Measurements from ENCODE around the gene OR4D10.
A peak's percentile ranks its signal among the peaks of the same experiment; 100 is the strongest.
"Not testable (repeated sequence)": the region's sequence is repeated elsewhere in the genome, so short reads cannot be mapped to it uniquely, and the experiment has no call there.

Gene OR4D10

GRCh38 chr11:59503276-59503675, 30.2 kb downstream of the OR4D10 start, which contains the start of gene OR4D11:
Gene OR4D11 (plus strand): TSS chr11:59503576. CDS start chr11:59503576, 0 bp downstream.
- in situ Hi-C loops (cut with HindIII; ENCODE audit: low pct_ligation_motif_present, low sequenced_read_pairs) = no loop called here
- no peaks in the 10 kb centered on the region for H3K36me3 ChIP-seq (replicated peaks)
- no peaks in the 10 kb centered on the region for H3K27me3 ChIP-seq (replicated peaks)
- no peak within 1 kb of the TSS for H3K4me3 ChIP-seq (ENCODE audit: low read depth, low read length)
- H3K27ac ChIP-seq = no peak within 1 kb of the TSS
- DNase-seq = no peak
- no peak for TF ChIP-seq CTCF (IDR thresholded peaks at IDR 0.05; ENCODE audit: low read depth, low read length, missing control alignments)

- Histone ChIP-seq H3K4me3 (ENCODE audit: low read depth, low read length) (no peak within 1 kb of the TSS), H3K36me3 (replicated peaks) (no peaks in the 10 kb centered on the region), H3K27me3 (replicated peaks) (no peaks in the 10 kb centered on the region), H3K27ac (no peak within 1 kb of the TSS)
- in situ Hi-C loops (cut with HindIII; ENCODE audit: low pct_ligation_motif_present, low sequenced_read_pairs) = no loop called here
- TF ChIP-seq CTCF (IDR thresholded peaks at IDR 0.05; ENCODE audit: low read depth, low read length, missing control alignments) = no peak
- DNase-seq = no peak
These were observed 38.0 kb downstream of the OR4D10 start, which contains the start of gene OR4D9 for GRCh38 chr11:59510941-59511589. Gene OR4D9 (plus strand): TSS chr11:59511539. CDS start chr11:59514913, 3,374 bp downstream.

GRCh38 chr11:59511675-59512074, 38.6 kb downstream of the OR4D10 start:
- DNase-seq = no peak
- H3K4me3 ChIP-seq (ENCODE audit: low read depth, low read length) = no peak overlapping the region
- H3K36me3 ChIP-seq (replicated peaks) = no peaks in the 10 kb centered on the region
- TF ChIP-seq CTCF (IDR thresholded peaks at IDR 0.05; ENCODE audit: low read depth, low read length, missing control alignments) = no peak
- in situ Hi-C loops (cut with HindIII; ENCODE audit: low pct_ligation_motif_present, low sequenced_read_pairs) = no loop called here
- H3K27ac ChIP-seq = no peak overlapping the region
- H3K27me3 ChIP-seq (replicated peaks) = no peaks in the 10 kb centered on the region

GRCh38 chr11:59520139-59520538, 47.0 kb downstream of the OR4D10 start:
- in situ Hi-C loops (cut with HindIII; ENCODE audit: low pct_ligation_motif_present, low sequenced_read_pairs); H3K36me3 ChIP-seq (replicated peaks); H3K4me3 ChIP-seq (ENCODE audit: low read depth, low read length); H3K27ac ChIP-seq; H3K27me3 ChIP-seq (replicated peaks); DNase-seq: not testable (repeated sequence)

- in situ Hi-C loops (cut with HindIII; ENCODE audit: low pct_ligation_motif_present, low sequenced_read_pairs) = no loop called here
- no peaks in the 10 kb centered on the region for H3K36me3 ChIP-seq (replicated peaks)
- no peak overlapping the region for H3K27ac ChIP-seq
- TF ChIP-seq CTCF (IDR thresholded peaks at IDR 0.05; ENCODE audit: low read depth, low read length, missing control alignments) = no peak
- no peak overlapping the region for H3K4me3 ChIP-seq (ENCODE audit: low read depth, low read length)
- DNase-seq = no peak
- H3K27me3 ChIP-seq (replicated peaks) = no peaks in the 10 kb centered on the region
These were observed 47.6 kb downstream of the OR4D10 start for GRCh38 chr11:59520741-59521140.

GRCh38 chr11:59523541-59523940, 50.4 kb downstream of the OR4D10 start:
- in situ Hi-C loops (cut with HindIII; ENCODE audit: low pct_ligation_motif_present, low sequenced_read_pairs) = no loop called here
- no peak overlapping the region for H3K27ac ChIP-seq
- H3K4me3 ChIP-seq (ENCODE audit: low read depth, low read length) = no peak overlapping the region
- H3K27me3 ChIP-seq (replicated peaks) = no peaks in the 10 kb centered on the region
- DNase-seq = no peak
- TF ChIP-seq CTCF (IDR thresholded peaks at IDR 0.05; ENCODE audit: low read depth, low read length, missing control alignments) = peak; percentile 8
- H3K36me3 ChIP-seq (replicated peaks) = no peaks in the 10 kb centered on the region
